SK-N-SH (cell line): ENCODE measurements around the gene GLIPR1L2. TPM values are rescaled to one million over a fixed set of nuclear protein-coding genes. Genes with fewer than 3 reads are reported as not detected.

Experiments
- CTCF ChIA-PET: fragments of 300-600, 350-600 bp; formaldehyde crosslinking; extraction: SDS; loops from one replicate; lab custom pipeline; 2021; lab: Yijun Ruan, JAX
- POLR2A ChIA-PET: fragments of 350-600 bp; sonication (Branson Sonifier 250); formaldehyde crosslinking; extraction: SDS; loops from one replicate; lab custom pipeline; 2020; ENCODE audit warnings: antibody characterized with exemption, inconsistent platforms; lab: Yijun Ruan, JAX
- DNase-seq: peaks from one replicate; pipeline ENCODE4 v3.0.0; 2012
- H2AFZ ChIP-seq: fragments of 200-600 bp; sonication (generic); 2 replicates; pipeline ENCODE4 v1.8.1; 2016; ENCODE audit warnings: antibody characterized with exemption, mild to moderate bottlenecking, low read depth
- H3F3A ChIP-seq: fragments of 200-600 bp; sonication (generic); replicated peaks from 2 replicates; pipeline ENCODE3; 2016; ENCODE audit warnings: antibody characterized with exemption, mild to moderate bottlenecking; ENCODE audit not compliant: insufficient read depth
- H3K27ac ChIP-seq, 2 experiments: fragments of 200-500 bp in 1 of 2; fragments of 200-600 bp in 1 of 2; sonication (Bioruptor generic) in 1 of 2; sonication (generic), shearing (Covaris generic) in 1 of 2; 2 replicates each; pipeline versions ENCODE4 v1.5.1 to v1.6.1; 2014 to 2016; ENCODE audit warnings: low read depth in 2 of 2, inconsistent platforms in 1 of 2, low read length in 1 of 2, mild to moderate bottlenecking in 1 of 2, mixed read lengths in 1 of 2
- H3K27me3 ChIP-seq: fragments of 200-600 bp; sonication (generic), shearing (Covaris generic); 2 replicates; pipeline ENCODE4 v1.6.1; 2016; ENCODE audit warnings: mixed run types; ENCODE audit not compliant: insufficient read depth
- H3K36me3 ChIP-seq, 2 experiments: fragments of 200-500 bp in 1 of 2; fragments of 200-600 bp in 1 of 2; sonication (Bioruptor generic) in 1 of 2; sonication (generic) in 1 of 2; replicated peaks in 1 of 2; 2 replicates each; pipeline versions ENCODE3 to v1.5.1; 2014 to 2016; ENCODE audit warnings: low read length in 1 of 2, mild to moderate bottlenecking in 1 of 2; ENCODE audit not compliant: insufficient read depth in 2 of 2, control insufficient read depth in 1 of 2
- H3K4me1 ChIP-seq, 2 experiments: fragments of 200-500 bp in 1 of 2; fragments of 200-600 bp in 1 of 2; sonication (Bioruptor generic) in 1 of 2; sonication (generic), shearing (Covaris generic) in 1 of 2; 2 replicates each; pipeline versions ENCODE4 v1.5.1 to v1.6.1; 2014 to 2016; ENCODE audit warnings: low read depth in 1 of 2, low read length in 1 of 2, mixed run types in 1 of 2; ENCODE audit not compliant: insufficient read depth in 2 of 2, control insufficient read depth in 1 of 2
- H3K4me2 ChIP-seq: fragments of 200-600 bp; sonication (generic), shearing (Covaris generic); 2 replicates; pipeline ENCODE4 v1.6.1; 2017; ENCODE audit warnings: mixed run types
- H3K4me3 ChIP-seq, 2 experiments: fragments of 200-500 bp in 1 of 2; fragments of 200-600 bp in 1 of 2; sonication (Bioruptor generic) in 1 of 2; sonication (generic), shearing (Covaris generic) in 1 of 2; 2 replicates each; pipeline versions ENCODE4 v1.5.1 to v1.8.1; 2014 to 2016; ENCODE audit warnings: low read depth in 2 of 2, inconsistent platforms in 1 of 2, low read length in 1 of 2, mild to moderate bottlenecking in 1 of 2, mixed read lengths in 1 of 2, moderate library complexity in 1 of 2
- H3K79me2 ChIP-seq: fragments of 200-600 bp; sonication (generic); 2 replicates; pipeline ENCODE4 v1.8.1; 2017; ENCODE audit warnings: mild to moderate bottlenecking; ENCODE audit not compliant: insufficient read depth
- H3K9ac ChIP-seq: fragments of 200-600 bp; sonication (generic); 2 replicates; pipeline ENCODE4 v1.6.1; 2017; ENCODE audit warnings: mixed run types
- H3K9me2 ChIP-seq: fragments of 200-600 bp; sonication (generic); 2 replicates; pipeline ENCODE4 v1.6.1; 2017; ENCODE audit warnings: mixed run types
- H3K9me3 ChIP-seq: fragments of 200-600 bp; sonication (generic); 2 replicates; pipeline ENCODE4 v1.6.1; 2017; ENCODE audit warnings: mixed run types, mild to moderate bottlenecking, moderate library complexity
- H4K20me1 ChIP-seq: fragments of 200-600 bp; sonication (generic); 2 replicates; pipeline ENCODE4 v1.6.1; 2017; ENCODE audit warnings: mild to moderate bottlenecking, mixed run types; ENCODE audit not compliant: insufficient read depth
- ELF1 ChIP-seq: IDR thresholded peaks from 2 replicates; pipeline ENCODE4 v1.4.0; 2012
- EP300 ChIP-seq, 2 experiments: IDR thresholded peaks; 2 replicates each; pipeline versions ENCODE4 v1.4.0 to v1.6.1; 2012; ENCODE audit warnings: borderline replicate concordance in 1 of 2, low read depth in 1 of 2, low read length in 1 of 2
- GABPA ChIP-seq: IDR thresholded peaks from 2 replicates; pipeline ENCODE4 v1.4.0; 2012; ENCODE audit warnings: low read depth, mild to moderate bottlenecking
- GATA2 ChIP-seq: sonication (generic); formaldehyde crosslinking; IDR thresholded peaks from 2 replicates; pipeline ENCODE4 v1.5.0; 2020; ENCODE audit warnings: mild to moderate bottlenecking, missing genetic modification reagents
- JUND ChIP-seq: IDR thresholded peaks from 2 replicates; pipeline ENCODE4 v1.4.0; 2012
- MEF2A ChIP-seq: IDR thresholded peaks from 2 replicates; pipeline ENCODE4 v1.4.0; 2012; ENCODE audit warnings: low read depth, borderline replicate concordance
- NFIC ChIP-seq: IDR thresholded peaks from 2 replicates; pipeline ENCODE4 v1.4.0; 2012; ENCODE audit warnings: borderline replicate concordance
- RAD21 ChIP-seq: IDR thresholded peaks from 2 replicates; pipeline ENCODE4 v1.6.1; 2012; ENCODE audit warnings: mild to moderate bottlenecking, low read length
- SIN3A ChIP-seq: IDR thresholded peaks from 2 replicates; pipeline ENCODE4 v1.6.1; 2012; ENCODE audit warnings: low read depth, mild to moderate bottlenecking, low read length, moderate library complexity, borderline replicate concordance
- SMC3 ChIP-seq: IDR thresholded peaks from 2 replicates; pipeline ENCODE4 v1.6.1; 2012; ENCODE audit warnings: low read depth, low read length, improper control_type of control experiment
- TCF12 ChIP-seq: IDR thresholded peaks from 2 replicates; pipeline ENCODE4 v1.4.0; 2012
- TEAD4 ChIP-seq: IDR thresholded peaks from 2 replicates; pipeline ENCODE4 v1.4.0; 2012; ENCODE audit warnings: mild to moderate bottlenecking, borderline replicate concordance; ENCODE audit not compliant: insufficient read depth
- YY1 ChIP-seq: IDR thresholded peaks from 2 replicates; pipeline ENCODE4 v1.4.0; 2012; ENCODE audit warnings: low read depth, mild to moderate bottlenecking
- WGBS: methylation state at CpG from one replicate; pipeline ENCODE4 v1.1.6; 2017; ENCODE audit warnings: low lambda C conversion rate; 5-methylcytosine and 5-hydroxymethylcytosine counted together
- polyA plus RNA-seq, 3 experiments: library from polyadenylated mRNA; depleted of rRNA; stranded (reverse); fragments of >200 nt; gene quantifications; 2 replicates each; pipeline ENCODE4 v1.2.3, GENCODE V29; 2012
- TF ChIP-seq, protein P1 (sequence below): IDR thresholded peaks from 2 replicates; pipeline ENCODE4 v1.4.0; 2012; ENCODE audit warnings: low read depth, borderline replicate concordance
- TF ChIP-seq, protein P2 (sequence below): IDR thresholded peaks from 2 replicates; pipeline ENCODE4 v1.4.0; 2012; ENCODE audit warnings: low read depth, borderline replicate concordance
- TF ChIP-seq, protein P3 (sequence below): fragments of 200-600 bp; sonication (generic); IDR thresholded peaks from 2 replicates; pipeline ENCODE4 v1.6.1; 2017; ENCODE audit warnings: antibody characterized with exemption, mild to moderate bottlenecking, moderate library complexity
- TF ChIP-seq, protein P4 (sequence below): IDR thresholded peaks from 2 replicates; pipeline ENCODE4; 2012
- TF ChIP-seq, protein P5 (sequence below): IDR thresholded peaks from 2 replicates; pipeline ENCODE4 v1.6.1; 2012; ENCODE audit warnings: mild to moderate bottlenecking, low read depth, low read length, moderate library complexity
- TF ChIP-seq, protein P6 (sequence below): fragments of 150-350 bp; IDR thresholded peaks from 2 replicates; pipeline ENCODE4 v1.6.1; 2017; ENCODE audit warnings: antibody characterized with exemption, low read length, low read depth, borderline replicate concordance
- TF ChIP-seq, protein P7 (sequence below): fragments of 150-350 bp; IDR thresholded peaks from 2 replicates; pipeline ENCODE4 v1.6.1; 2016; ENCODE audit warnings: mild to moderate bottlenecking, low read depth, low read length

The GLIPR1L2 gene
- 0.13 and 0.24 TPM in 2 replicates for polyA plus RNA-seq (2012; rRNA removed)
- polyA plus RNA-seq (2012; cell fraction: cytosol; rRNA removed), result 0.24 and 0.35 TPM in 2 replicates
- 0.08 and 0.12 TPM in 2 replicates for polyA plus RNA-seq (2012; cell fraction: nucleus; rRNA removed)

DNA sequence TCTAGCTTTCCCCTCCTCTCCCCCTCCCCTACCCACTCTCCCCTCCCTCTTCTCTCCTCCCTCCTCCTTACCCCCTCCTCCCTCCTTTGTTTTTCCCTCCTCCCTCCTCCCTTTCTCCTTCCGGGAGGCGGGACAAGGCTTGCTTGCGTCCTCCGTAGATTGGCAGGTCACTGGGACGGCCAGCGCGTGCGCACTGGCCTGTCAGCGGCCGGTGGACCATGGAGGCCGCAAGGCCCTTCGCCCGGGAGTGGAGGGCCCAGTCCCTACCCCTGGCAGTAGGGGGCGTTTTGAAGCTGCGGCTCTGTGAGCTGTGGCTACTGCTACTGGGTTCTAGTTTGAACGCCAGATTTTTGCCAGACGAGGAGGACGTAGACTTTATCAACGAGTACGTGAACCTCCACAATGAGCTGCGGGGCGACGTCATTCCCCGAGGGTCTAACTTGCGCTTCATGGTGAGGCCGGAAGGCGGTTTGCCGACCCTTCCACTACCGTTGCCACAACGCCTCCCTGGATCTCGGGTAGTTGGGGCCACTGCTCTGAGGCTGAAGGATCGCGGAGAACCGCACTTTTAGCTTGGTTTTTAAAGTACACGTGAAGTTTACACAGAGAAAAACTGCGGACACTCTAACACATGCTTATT is at the start of gene GLIPR1L2:
Gene GLIPR1L2, plus strand, starts transcription at position 191 of the 640 bp plus-strand sequence. Its CDS starts 28 bp downstream, at position 219.
- H3K36me3 ChIP-seq, result peaks cover 0 to 3% of the 10 kb centered on the region in 2 experiments
- H3K27me3 ChIP-seq, result no peaks in the 10 kb centered on the region
- peak within 1 kb of the TSS; percentile 83 for H3K4me2 ChIP-seq
- H3K4me1 ChIP-seq, result peaks cover 0 to 3% of the 10 kb centered on the region in 2 experiments; a peak in 1 of 4 replicates
- H3K9me2 ChIP-seq, result no peaks in the 10 kb centered on the region
- H3K79me2 ChIP-seq, result peaks cover 24% of the 10 kb centered on the region
- no peaks in the 10 kb centered on the region for H4K20me1 ChIP-seq
- peak within 1 kb of the TSS; percentile 96 for H2AFZ ChIP-seq
- H3K4me3 ChIP-seq, result peak within 1 kb of the TSS; percentile 70 to 72
- no peaks in the 10 kb centered on the region for H3K9me3 ChIP-seq
- WGBS, result 1% methylated on average over 36 of the region's 36 CpGs
- DNase-seq, result peak; percentile 87
- H3F3A ChIP-seq, result peaks cover 20% of the 10 kb centered on the region
- ChIA-PET POLR2A (interaction anchor here (0.6 to 1.3 kb wide), 3 partner anchors 57 to 164 kb away, joined by 3 to 4 read pairs (median 3); partner anchors contain the start of genes GLIPR1L1 and KRR1), CTCF (interaction anchor here (0.7 to 3.2 kb wide), 22 partner anchors 8 to 957 kb away, joined by 3 to 14 read pairs (median 4); partner anchors contain the start of genes BBS10, GLIPR1L1 and KRR1)
- H3K27ac ChIP-seq, result peak within 1 kb of the TSS; percentile 87 to 94
- peak within 1 kb of the TSS; percentile 72 for H3K9ac ChIP-seq
- TF ChIP-seq NFIC, result no peak
- TF ChIP-seq, protein P1, sequence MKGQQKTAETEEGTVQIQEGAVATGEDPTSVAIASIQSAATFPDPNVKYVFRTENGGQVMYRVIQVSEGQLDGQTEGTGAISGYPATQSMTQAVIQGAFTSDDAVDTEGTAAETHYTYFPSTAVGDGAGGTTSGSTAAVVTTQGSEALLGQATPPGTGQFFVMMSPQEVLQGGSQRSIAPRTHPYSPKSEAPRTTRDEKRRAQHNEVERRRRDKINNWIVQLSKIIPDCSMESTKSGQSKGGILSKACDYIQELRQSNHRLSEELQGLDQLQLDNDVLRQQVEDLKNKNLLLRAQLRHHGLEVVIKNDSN, result no peak
- TF ChIP-seq, protein P2, sequence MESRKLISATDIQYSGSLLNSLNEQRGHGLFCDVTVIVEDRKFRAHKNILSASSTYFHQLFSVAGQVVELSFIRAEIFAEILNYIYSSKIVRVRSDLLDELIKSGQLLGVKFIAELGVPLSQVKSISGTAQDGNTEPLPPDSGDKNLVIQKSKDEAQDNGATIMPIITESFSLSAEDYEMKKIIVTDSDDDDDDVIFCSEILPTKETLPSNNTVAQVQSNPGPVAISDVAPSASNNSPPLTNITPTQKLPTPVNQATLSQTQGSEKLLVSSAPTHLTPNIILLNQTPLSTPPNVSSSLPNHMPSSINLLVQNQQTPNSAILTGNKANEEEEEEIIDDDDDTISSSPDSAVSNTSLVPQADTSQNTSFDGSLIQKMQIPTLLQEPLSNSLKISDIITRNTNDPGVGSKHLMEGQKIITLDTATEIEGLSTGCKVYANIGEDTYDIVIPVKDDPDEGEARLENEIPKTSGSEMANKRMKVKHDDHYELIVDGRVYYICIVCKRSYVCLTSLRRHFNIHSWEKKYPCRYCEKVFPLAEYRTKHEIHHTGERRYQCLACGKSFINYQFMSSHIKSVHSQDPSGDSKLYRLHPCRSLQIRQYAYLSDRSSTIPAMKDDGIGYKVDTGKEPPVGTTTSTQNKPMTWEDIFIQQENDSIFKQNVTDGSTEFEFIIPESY, result no peak
- no peak; a peak in 1 of 4 replicates for TF ChIP-seq EP300 (IDR thresholded peaks at IDR 0.05; ENCODE audit: borderline replicate concordance in 1 of 2, low read depth in 1 of 2, low read length in 1 of 2)
- TF ChIP-seq, protein P3, sequence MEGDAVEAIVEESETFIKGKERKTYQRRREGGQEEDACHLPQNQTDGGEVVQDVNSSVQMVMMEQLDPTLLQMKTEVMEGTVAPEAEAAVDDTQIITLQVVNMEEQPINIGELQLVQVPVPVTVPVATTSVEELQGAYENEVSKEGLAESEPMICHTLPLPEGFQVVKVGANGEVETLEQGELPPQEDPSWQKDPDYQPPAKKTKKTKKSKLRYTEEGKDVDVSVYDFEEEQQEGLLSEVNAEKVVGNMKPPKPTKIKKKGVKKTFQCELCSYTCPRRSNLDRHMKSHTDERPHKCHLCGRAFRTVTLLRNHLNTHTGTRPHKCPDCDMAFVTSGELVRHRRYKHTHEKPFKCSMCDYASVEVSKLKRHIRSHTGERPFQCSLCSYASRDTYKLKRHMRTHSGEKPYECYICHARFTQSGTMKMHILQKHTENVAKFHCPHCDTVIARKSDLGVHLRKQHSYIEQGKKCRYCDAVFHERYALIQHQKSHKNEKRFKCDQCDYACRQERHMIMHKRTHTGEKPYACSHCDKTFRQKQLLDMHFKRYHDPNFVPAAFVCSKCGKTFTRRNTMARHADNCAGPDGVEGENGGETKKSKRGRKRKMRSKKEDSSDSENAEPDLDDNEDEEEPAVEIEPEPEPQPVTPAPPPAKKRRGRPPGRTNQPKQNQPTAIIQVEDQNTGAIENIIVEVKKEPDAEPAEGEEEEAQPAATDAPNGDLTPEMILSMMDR, result peak; percentile 87
- peak; percentile 69 for TF ChIP-seq SMC3
- TF ChIP-seq GATA2, result no peak
- TF ChIP-seq, protein P4, sequence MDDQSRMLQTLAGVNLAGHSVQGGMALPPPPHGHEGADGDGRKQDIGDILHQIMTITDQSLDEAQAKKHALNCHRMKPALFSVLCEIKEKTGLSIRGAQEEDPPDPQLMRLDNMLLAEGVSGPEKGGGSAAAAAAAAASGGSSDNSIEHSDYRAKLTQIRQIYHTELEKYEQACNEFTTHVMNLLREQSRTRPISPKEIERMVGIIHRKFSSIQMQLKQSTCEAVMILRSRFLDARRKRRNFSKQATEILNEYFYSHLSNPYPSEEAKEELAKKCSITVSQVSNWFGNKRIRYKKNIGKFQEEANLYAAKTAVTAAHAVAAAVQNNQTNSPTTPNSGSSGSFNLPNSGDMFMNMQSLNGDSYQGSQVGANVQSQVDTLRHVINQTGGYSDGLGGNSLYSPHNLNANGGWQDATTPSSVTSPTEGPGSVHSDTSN, result peak; percentile 93
- no peak for TF ChIP-seq JUND
- TF ChIP-seq RAD21, result peak; percentile 65
- TF ChIP-seq, protein P5, sequence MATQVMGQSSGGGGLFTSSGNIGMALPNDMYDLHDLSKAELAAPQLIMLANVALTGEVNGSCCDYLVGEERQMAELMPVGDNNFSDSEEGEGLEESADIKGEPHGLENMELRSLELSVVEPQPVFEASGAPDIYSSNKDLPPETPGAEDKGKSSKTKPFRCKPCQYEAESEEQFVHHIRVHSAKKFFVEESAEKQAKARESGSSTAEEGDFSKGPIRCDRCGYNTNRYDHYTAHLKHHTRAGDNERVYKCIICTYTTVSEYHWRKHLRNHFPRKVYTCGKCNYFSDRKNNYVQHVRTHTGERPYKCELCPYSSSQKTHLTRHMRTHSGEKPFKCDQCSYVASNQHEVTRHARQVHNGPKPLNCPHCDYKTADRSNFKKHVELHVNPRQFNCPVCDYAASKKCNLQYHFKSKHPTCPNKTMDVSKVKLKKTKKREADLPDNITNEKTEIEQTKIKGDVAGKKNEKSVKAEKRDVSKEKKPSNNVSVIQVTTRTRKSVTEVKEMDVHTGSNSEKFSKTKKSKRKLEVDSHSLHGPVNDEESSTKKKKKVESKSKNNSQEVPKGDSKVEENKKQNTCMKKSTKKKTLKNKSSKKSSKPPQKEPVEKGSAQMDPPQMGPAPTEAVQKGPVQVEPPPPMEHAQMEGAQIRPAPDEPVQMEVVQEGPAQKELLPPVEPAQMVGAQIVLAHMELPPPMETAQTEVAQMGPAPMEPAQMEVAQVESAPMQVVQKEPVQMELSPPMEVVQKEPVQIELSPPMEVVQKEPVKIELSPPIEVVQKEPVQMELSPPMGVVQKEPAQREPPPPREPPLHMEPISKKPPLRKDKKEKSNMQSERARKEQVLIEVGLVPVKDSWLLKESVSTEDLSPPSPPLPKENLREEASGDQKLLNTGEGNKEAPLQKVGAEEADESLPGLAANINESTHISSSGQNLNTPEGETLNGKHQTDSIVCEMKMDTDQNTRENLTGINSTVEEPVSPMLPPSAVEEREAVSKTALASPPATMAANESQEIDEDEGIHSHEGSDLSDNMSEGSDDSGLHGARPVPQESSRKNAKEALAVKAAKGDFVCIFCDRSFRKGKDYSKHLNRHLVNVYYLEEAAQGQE, result no peak
- TF ChIP-seq, protein P6, sequence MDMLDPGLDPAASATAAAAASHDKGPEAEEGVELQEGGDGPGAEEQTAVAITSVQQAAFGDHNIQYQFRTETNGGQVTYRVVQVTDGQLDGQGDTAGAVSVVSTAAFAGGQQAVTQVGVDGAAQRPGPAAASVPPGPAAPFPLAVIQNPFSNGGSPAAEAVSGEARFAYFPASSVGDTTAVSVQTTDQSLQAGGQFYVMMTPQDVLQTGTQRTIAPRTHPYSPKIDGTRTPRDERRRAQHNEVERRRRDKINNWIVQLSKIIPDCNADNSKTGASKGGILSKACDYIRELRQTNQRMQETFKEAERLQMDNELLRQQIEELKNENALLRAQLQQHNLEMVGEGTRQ, result no peak
- TF ChIP-seq TEAD4, result no peak
- TF ChIP-seq GABPA, result peak; percentile 70
- TF ChIP-seq MEF2A, result no peak
- TF ChIP-seq, protein P7, sequence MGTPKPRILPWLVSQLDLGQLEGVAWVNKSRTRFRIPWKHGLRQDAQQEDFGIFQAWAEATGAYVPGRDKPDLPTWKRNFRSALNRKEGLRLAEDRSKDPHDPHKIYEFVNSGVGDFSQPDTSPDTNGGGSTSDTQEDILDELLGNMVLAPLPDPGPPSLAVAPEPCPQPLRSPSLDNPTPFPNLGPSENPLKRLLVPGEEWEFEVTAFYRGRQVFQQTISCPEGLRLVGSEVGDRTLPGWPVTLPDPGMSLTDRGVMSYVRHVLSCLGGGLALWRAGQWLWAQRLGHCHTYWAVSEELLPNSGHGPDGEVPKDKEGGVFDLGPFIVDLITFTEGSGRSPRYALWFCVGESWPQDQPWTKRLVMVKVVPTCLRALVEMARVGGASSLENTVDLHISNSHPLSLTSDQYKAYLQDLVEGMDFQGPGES, result no peak
- no peak for TF ChIP-seq TCF12
- peak; percentile 59; the same call in 1 of the 2 replicates for TF ChIP-seq SIN3A
- TF ChIP-seq ELF1, result peak; percentile 54; the same call in 1 of the 2 replicates
- 0 out of 2 replicates have a peak, but pooled peaks have one; percentile 42 for TF ChIP-seq YY1
